NCI-H146 treated with DMSO at 0.1 percent for 48 hours (cell line): Measurements from ENCODE around the gene DLG2.

Experiments
- DNase-seq: peaks from one replicate; lab custom pipeline; 2025; ENCODE audit not compliant: unreplicated experiment; lab: John Stamatoyannopoulos, UW

The DLG2 gene

GRCh38 chr11:83979593-83979992, 1647.6 kb downstream of the DLG2 start:
- no peak for DNase-seq

- no peak for DNase-seq
Measured at GRCh38 chr11:83978942-83979341, 1648.2 kb downstream of the DLG2 start.

GRCh38 chr11:83976086-83976485, 1651.1 kb downstream of the DLG2 start:
- DNase-seq, result no peak

- DNase-seq, result no peak
Measured at GRCh38 chr11:83972536-83972935, 1654.6 kb downstream of the DLG2 start.

- no peak for DNase-seq
Measured at GRCh38 chr11:83971063-83971462, 1656.1 kb downstream of the DLG2 start.

GRCh38 chr11:83970061-83970671, 1657.0 kb downstream of the DLG2 start:
- DNase-seq, result no peak

DNA sequence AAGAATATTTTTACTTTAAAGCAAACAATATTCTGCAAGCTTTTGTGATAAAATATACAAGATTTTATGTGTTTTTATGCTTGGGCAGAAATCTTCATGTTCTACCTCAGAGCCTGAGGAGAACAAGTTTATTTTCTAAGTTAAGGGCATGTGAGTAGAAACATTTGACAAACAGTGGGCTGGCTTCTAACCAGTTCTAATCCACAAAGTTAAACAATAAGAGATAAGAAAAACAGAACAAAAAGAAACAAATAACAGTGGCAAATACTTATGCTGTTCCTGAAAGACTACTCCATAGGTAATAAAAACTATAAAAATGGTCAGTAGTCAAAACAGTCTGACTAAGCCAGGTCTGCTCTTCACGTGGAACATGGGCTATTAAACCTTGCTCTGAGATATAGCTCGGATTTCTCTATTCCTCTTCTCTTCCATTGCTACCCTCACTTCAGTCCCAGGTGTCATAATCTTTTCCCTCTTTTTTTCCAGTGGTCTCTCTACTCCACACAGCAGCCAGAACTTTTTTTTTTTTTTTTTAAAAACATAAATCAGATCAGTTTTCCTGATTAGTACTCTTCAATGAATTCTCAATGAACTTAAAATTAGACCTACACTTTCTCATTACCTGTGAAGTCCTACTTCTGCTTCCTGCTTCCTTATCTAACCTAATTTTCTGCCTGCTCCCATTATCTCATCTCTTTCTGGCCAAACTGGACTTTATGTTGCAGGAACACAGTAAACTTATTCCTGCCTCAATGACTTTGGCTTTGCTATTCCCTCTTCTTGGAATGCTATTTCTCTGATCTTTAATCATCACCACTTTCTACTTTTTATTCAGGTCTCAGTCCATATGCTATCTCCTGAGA, 1669.9 kb downstream of the DLG2 start:
- no peak for DNase-seq

GRCh38 chr11:83956119-83956697, 1670.9 kb downstream of the DLG2 start:
- no peak for DNase-seq

DNA sequence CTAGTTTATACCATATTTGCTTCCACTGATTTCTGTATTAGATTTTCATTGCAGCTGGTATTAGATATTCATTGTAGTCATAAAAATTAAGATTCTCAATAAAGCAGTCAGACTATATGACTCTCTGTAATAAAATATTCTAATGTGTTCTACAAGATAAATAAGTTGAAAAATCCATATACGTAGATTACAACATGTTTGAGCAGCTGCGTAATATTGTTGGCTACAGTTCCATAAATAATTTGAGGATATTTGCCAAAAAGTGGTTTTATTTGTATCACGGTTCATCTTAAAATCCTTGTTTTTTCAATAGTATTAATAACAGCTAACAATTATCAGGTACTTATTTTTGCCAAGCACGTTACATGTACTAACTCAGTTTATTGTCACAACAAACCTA, 1672.4 kb downstream of the DLG2 start:
- no peak for DNase-seq

GRCh38 chr11:83951521-83951920, 1675.6 kb downstream of the DLG2 start:
- DNase-seq, result no peak

- no peak for DNase-seq
Measured at GRCh38 chr11:83948200-83948599, 1678.9 kb downstream of the DLG2 start.

DNA sequence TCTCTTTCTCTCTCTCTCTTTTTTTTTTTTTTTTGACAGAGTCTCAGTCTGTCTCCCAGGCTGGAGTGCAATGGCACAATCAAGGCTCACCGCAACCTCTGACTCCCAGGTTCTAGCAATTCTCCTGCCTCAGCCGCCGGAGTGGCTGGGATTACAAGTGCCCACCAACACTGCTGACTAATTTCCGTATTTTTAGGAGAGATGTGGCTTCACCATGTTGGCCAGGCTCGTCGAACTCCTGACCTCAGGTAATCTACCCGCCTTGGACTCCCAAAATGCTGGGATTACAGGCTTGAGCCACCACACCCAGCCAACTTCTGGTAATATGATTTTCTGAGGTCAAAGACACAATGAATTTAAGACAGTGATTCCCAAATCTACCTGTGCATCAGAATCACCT, 1681.2 kb downstream of the DLG2 start:
- DNase-seq, result no peak

GRCh38 chr11:83941050-83941449, 1686.1 kb downstream of the DLG2 start:
- DNase-seq, result no peak

DNA sequence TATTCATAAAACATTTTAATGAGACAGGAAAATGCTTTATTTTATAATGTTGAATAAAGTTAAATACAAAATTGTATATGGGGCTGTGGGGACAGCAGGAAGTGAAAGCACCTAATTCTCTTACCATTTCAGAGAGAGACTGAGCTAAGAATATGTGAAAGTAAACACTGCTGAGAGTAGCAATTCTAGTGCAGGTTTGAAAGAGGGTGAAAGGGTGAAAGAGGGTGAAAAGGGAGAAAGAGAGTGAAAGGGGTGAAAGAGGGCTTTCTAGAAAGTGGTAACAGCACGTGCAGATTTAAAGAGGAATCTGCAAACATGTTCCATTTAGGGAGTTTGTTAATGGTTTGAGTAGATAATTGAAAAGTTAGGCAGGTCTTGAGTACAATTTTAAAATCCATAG, 1689.0 kb downstream of the DLG2 start:
- DNase-seq, result no peak

DNA sequence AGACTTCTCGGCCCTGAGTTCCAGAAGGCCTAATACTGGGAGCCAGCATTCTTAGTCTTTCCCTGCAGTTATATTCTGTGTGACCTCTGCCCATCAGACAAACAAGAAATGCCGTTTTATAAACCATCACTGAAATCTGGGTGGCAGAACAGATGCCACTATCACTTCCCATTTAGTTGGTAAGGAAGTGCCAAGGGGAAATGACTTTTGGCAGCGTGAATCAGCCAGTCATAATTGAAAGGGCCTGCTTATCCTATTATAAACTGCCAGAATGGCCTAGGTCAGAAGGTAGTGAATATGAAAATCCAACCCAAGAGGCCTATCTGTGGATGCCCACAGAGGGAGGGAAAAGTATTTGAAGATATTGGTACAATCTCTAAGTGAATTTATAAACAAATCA, 1694.1 kb downstream of the DLG2 start:
- DNase-seq, result no peak

- no peak for DNase-seq
Measured at GRCh38 chr11:83927422-83927821, 1699.7 kb downstream of the DLG2 start.

DNA sequence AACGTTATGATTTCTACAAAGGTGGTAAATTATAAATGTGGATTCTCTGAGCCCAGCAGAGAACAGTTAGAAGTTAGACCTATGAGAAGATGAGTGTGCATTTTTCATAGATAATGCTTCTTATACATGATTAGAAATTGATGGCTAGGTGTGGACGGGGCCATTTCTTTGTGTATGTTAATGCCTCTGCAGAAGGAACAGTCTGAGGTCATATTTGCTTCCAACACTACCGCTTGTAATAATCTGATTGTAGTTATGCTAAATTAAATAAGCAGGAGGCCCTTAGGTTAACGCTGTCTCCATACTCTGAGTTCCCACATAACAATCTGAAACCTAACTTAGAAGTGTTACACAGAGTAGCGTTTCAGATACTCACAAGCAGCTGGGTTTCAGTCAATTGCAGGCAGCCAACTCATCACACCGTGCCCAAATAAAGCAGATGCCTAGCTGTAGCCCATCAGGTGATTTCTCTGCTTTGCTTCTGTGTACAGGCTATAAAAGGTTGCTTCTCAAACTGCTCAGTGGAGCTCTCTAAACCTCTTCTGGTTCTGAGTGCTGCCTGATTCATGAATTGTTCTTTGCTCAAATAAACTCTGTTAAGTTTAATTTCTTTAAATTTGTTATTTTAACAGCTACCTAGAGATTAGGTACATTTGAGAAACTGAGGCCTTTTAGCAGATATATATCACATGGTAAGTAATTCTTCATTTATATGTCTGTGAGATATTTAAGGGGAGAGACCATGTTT, 1702.2 kb downstream of the DLG2 start:
- no peak for DNase-seq

DNA sequence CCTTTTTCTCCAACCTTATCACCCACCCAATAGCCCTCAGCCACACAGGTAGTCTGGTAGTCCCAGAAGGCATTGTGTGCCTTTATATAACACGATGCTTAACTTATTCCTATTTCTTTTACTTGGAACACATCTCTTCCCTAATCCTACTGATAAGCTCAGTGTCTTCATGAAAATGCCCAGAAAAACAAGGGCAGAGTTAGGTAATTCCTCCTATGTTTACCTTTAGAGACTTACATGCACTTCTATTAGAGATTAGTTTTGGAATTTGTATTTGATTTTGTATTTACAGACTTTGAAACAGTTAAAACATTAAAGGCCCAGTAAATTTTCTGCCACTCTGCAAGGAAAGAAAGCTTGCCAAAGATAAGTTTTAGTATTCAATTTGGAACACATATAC, 1703.2 kb downstream of the DLG2 start:
- DNase-seq, result no peak

DNA sequence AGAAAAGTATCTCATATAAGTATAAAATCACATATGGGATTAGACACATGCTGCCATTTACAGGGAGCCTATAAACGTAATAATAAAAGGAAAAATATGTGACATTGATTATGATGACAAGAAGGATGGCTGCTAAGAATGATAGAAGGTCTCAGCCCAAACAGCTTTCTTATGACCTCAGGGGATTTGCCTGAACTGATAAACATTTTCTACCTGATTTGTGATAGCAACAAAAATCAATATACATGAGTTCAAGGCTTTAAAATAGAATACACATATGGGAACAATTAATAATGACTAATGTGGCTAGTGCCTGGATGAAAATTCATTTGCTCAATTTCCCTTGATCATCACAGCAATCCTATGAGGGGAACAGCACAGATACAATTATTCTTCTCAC, 1704.2 kb downstream of the DLG2 start:
- no peak for DNase-seq

- DNase-seq, result no peak
Measured at GRCh38 chr11:83922318-83922717, 1704.8 kb downstream of the DLG2 start.

DNA sequence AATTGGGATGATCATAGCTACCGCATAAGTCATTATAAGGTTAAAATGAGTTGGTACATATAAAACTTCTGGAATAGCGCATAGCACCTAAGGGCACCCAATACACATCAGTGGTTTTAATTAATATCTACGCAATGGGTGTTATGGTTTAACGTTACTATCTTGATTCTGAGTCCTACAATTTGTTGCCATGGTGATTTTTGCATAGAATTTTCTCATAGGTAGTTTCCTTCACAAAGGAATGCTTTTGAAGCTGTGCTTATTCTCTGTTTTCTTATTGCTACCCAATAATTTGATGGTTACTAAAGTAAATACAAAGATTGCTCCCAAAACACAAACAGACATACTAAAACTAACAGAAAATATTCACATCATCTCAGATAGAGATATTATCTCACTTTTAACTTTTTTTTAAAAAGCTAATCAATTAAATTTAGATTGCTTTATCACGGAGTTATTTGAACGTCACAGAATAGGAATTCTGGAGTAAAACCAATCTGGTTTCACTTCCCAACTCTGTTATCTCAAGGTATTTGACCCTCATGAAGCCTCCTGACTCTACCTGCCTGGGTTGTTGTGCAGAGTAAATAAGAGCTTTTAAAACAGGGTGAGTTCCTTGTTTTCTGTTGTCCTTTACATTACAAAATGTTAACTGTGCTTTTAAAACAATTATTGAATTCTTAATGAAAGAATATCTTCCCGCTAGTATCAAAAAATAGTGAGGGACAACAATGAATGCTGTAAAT, 1705.5 kb downstream of the DLG2 start:
- no peak for DNase-seq
